GM12878 (cell line): ENCODE measurements around the gene CREB3. TPM values are rescaled to one million over a fixed set of nuclear protein-coding genes. Genes with fewer than 3 reads are reported as not detected.
A peak's percentile ranks its signal among the peaks of the same experiment; 100 is the strongest.

Experiments used
- ATAC-seq: fragments of 200-7000 bp; cut with Tn5 transposase; 3 replicates; pipeline ENCODE4 v1.9.1; 2020; ENCODE audit warnings: mild to moderate bottlenecking, moderate library complexity
- BruUV-seq: library from RNA; stranded (reverse); fragments of 400-500 nt; replicated peaks from 2 replicates; lab custom pipeline; 2021; lab: Mats Ljungman, UMichigan
- CTCF ChIA-PET: fragments of 300-600 bp; sonication (Branson Sonifier 250); formaldehyde crosslinking; extraction: SDS; loops from one replicate; lab custom pipeline; 2021; ENCODE audit warnings: inconsistent platforms; lab: Yijun Ruan, JAX
- POLR2A ChIA-PET: fragments of 350-600 bp; formaldehyde crosslinking; extraction: SDS; loops from one replicate; lab custom pipeline; 2021; ENCODE audit warnings: inconsistent platforms; lab: Charles Lee
- RAD21 ChIA-PET: fragments of 300-600 bp; sonication (Branson Sonifier 250); formaldehyde crosslinking; loops from one replicate; lab custom pipeline; 2023; ENCODE audit warnings: antibody characterized with exemption; ENCODE audit not compliant: unreplicated experiment; lab: Charles Lee
- SMC1A ChIA-PET: fragments of 300-600 bp; sonication (Branson Sonifier 250); formaldehyde crosslinking; loops from one replicate; lab custom pipeline; 2023; ENCODE audit not compliant: unreplicated experiment, uncharacterized antibody; lab: Charles Lee
- DNase-seq: peaks from one replicate; pipeline ENCODE4 v3.0.0-alpha.2; 2011; ENCODE audit warnings: low read depth, low spot score
- FAIRE-seq: peaks from 3 replicates; lab custom pipeline; 2011; peaks lifted over from hg19 to GRCh38; lab: Jason Lieb, UNC
- H2AFZ ChIP-seq: 2 replicates; pipeline ENCODE4 v1.6.0; 2011; ENCODE audit warnings: low read depth, low read length, control low read depth; ENCODE audit not compliant: control insufficient read depth
- H3K27ac ChIP-seq: 2 replicates; pipeline ENCODE4 v1.5.1; 2011; ENCODE audit warnings: control low read depth; ENCODE audit not compliant: control insufficient read depth, insufficient read depth
- H3K27me3 ChIP-seq, 2 experiments: replicated peaks in 1 of 2; 2 replicates each; pipeline versions ENCODE4 v1.6.0 to v1.6.1; 2011; ENCODE audit warnings: low read length in 1 of 2; ENCODE audit not compliant: control insufficient read depth in 2 of 2, insufficient read depth in 2 of 2
- H3K36me3 ChIP-seq, 2 experiments: 2 replicates each; pipeline ENCODE4 v1.5.1; 2011; ENCODE audit warnings: low read length in 1 of 2; ENCODE audit not compliant: control insufficient read depth in 2 of 2, insufficient read depth in 2 of 2
- H3K4me1 ChIP-seq: 2 replicates; pipeline ENCODE4 v1.6.1; 2011; ENCODE audit warnings: mild to moderate bottlenecking, low read length, moderate library complexity, mixed read lengths; ENCODE audit not compliant: control insufficient read depth, insufficient read depth
- H3K4me2 ChIP-seq: 2 replicates; pipeline ENCODE4 v1.6.0; 2011; ENCODE audit warnings: control low read depth; ENCODE audit not compliant: control insufficient read depth, insufficient read depth
- H3K4me3 ChIP-seq: fragments of 200-600 bp; sonication (generic); 2 replicates; pipeline ENCODE4 v1.5.1; 2016
- H3K79me2 ChIP-seq: 2 replicates; pipeline ENCODE4 v1.6.0; 2011; ENCODE audit warnings: low read length; ENCODE audit not compliant: control insufficient read depth, insufficient read depth
- H3K9ac ChIP-seq: 2 replicates; pipeline ENCODE4 v1.8.0; 2011; ENCODE audit warnings: low read length, control low read depth, mixed read lengths; ENCODE audit not compliant: control insufficient read depth, insufficient read depth
- H3K9me3 ChIP-seq: replicated peaks from 3 replicates; pipeline ENCODE4 v1.5.1; 2011; ENCODE audit warnings: mild to moderate bottlenecking, low read length; ENCODE audit not compliant: control insufficient read depth, insufficient read depth
- H4K20me1 ChIP-seq: 2 replicates; pipeline ENCODE4 v1.6.0; 2011; ENCODE audit not compliant: control insufficient read depth, insufficient read depth
- BHLHE40 ChIP-seq, 2 experiments: fragments of 450-650 bp in 1 of 2; IDR thresholded peaks; 2 replicates each; pipeline ENCODE4 v1.6.1; 2011 to 2017; ENCODE audit warnings: low read depth in 2 of 2, borderline replicate concordance in 1 of 2, improper control_type of control experiment in 1 of 2, low read length in 1 of 2, mild to moderate bottlenecking in 1 of 2
- FOS ChIP-seq: IDR thresholded peaks from 3 replicates; pipeline ENCODE4 v1.6.1; 2011; ENCODE audit warnings: borderline replicate concordance; ENCODE audit not compliant: insufficient read length; ENCODE audit errors: extremely low read depth
- FOXM1 ChIP-seq: IDR thresholded peaks from 2 replicates; pipeline ENCODE4 v1.6.1; 2012; ENCODE audit warnings: low read depth, mild to moderate bottlenecking, inconsistent platforms, low read length, moderate library complexity
- NR2C2 ChIP-seq: IDR thresholded peaks from 2 replicates; pipeline ENCODE4 v1.6.1; 2011; ENCODE audit warnings: borderline replicate concordance, low read depth; ENCODE audit not compliant: control insufficient read depth, insufficient read length
- PML ChIP-seq: IDR thresholded peaks from 2 replicates; pipeline ENCODE4 v1.6.1; 2012; ENCODE audit warnings: low read length, inconsistent platforms
- RFX5 ChIP-seq: IDR thresholded peaks from 2 replicates; pipeline ENCODE4 v1.6.1; 2011; ENCODE audit warnings: low read depth, low read length, improper control_type of control experiment
- WRNIP1 ChIP-seq: IDR thresholded peaks from 2 replicates; pipeline ENCODE4 v1.6.1; 2011; ENCODE audit warnings: low read depth, low read length, improper control_type of control experiment, borderline replicate concordance
- ZNF24 ChIP-seq: fragments of 450-650 bp; IDR thresholded peaks from 2 replicates; pipeline ENCODE4 v1.6.1; 2017; ENCODE audit warnings: antibody characterized with exemption, mild to moderate bottlenecking
- ZNF274 ChIP-seq: IDR thresholded peaks from one replicate; pipeline ENCODE4 v1.8.0; 2011; ENCODE audit not compliant: insufficient read length, insufficient read depth
- WGBS: methylation state at CpG from one replicate; pipeline ENCODE4 v1.1.6; 2016; ENCODE audit warnings: low lambda C conversion rate; ENCODE audit not compliant: insufficient replicate concordance, insufficient coverage; ENCODE audit errors: missing lambda C conversion rate; 5-methylcytosine and 5-hydroxymethylcytosine counted together
- in situ Hi-C: fragments of 300-500 bp; cut with MboI; formaldehyde crosslinking; loops from 9 replicates; pipeline ENCODE4 v1.14.3; 2018; ENCODE audit warnings: mixed read lengths
- intact Hi-C: fragments of 100-400 bp; cut with micrococcal nuclease; formaldehyde crosslinking; loops from one replicate; pipeline ENCODE4 v1.14.2; 2022; ENCODE audit not compliant: unreplicated experiment
- polyA plus RNA-seq, 11 experiments: library from polyadenylated mRNA; depleted of rRNA in 4 of 11; unstranded in 6 of 11; stranded (reverse) in 5 of 11; fragments of >200 nt; fragmentation: Nextera tagmentation in 4 of 11; fragmentation: Illumina TruSeq in 1 of 11; extraction: Ambion mirVana in 4 of 11; extraction: Trizol in 1 of 11; gene quantifications; 1 replicate in 1 of 11; 2 replicates in 10 of 11; pipeline versions ENCODE4 v1.2.1 to v1.2.3, GENCODE V29; 2011 to 2016; ENCODE audit warnings: inconsistent platforms in 2 of 11, missing spikeins in 2 of 11, low read depth in 1 of 11
- total RNA-seq, 4 experiments: library from RNA; depleted of rRNA in 3 of 4; stranded (reverse); fragments of >200 nt in 3 of 4; fragmentation: Illumina TruSeq in 1 of 4; extraction: Trizol in 1 of 4; gene quantifications; 2 replicates each; pipeline versions ENCODE4 v1.2.1 to v1.2.3, GENCODE V29; 2013 to 2021
- TF ChIP-seq, protein P1 (sequence below): IDR thresholded peaks from 2 replicates; pipeline ENCODE4 v1.6.1; 2011; ENCODE audit warnings: borderline replicate concordance, low read depth, mild to moderate bottlenecking, moderate library complexity, mixed read lengths, low read length; ENCODE audit not compliant: insufficient read depth; ENCODE audit errors: extremely low read length
- TF ChIP-seq, protein P2 (sequence below): IDR thresholded peaks from 2 replicates; pipeline ENCODE4 v1.6.1; 2011; ENCODE audit warnings: borderline replicate concordance, low read depth, mild to moderate bottlenecking, moderate library complexity, low read length; ENCODE audit not compliant: insufficient read depth, poor library complexity, severe bottlenecking
- TF ChIP-seq, protein P3 (sequence below): IDR thresholded peaks from 2 replicates; pipeline ENCODE4 v1.6.1; 2012; ENCODE audit warnings: low read depth, low read length, improper control_type of control experiment

CREB3 gene
- total and polyA plus RNA-seq, 10 of the 15 experiments (the other 5 are each of a cell fraction or from before 2014, with no cell fraction given), result 9.8 to 38.9 (median 19.8) TPM

DNA sequence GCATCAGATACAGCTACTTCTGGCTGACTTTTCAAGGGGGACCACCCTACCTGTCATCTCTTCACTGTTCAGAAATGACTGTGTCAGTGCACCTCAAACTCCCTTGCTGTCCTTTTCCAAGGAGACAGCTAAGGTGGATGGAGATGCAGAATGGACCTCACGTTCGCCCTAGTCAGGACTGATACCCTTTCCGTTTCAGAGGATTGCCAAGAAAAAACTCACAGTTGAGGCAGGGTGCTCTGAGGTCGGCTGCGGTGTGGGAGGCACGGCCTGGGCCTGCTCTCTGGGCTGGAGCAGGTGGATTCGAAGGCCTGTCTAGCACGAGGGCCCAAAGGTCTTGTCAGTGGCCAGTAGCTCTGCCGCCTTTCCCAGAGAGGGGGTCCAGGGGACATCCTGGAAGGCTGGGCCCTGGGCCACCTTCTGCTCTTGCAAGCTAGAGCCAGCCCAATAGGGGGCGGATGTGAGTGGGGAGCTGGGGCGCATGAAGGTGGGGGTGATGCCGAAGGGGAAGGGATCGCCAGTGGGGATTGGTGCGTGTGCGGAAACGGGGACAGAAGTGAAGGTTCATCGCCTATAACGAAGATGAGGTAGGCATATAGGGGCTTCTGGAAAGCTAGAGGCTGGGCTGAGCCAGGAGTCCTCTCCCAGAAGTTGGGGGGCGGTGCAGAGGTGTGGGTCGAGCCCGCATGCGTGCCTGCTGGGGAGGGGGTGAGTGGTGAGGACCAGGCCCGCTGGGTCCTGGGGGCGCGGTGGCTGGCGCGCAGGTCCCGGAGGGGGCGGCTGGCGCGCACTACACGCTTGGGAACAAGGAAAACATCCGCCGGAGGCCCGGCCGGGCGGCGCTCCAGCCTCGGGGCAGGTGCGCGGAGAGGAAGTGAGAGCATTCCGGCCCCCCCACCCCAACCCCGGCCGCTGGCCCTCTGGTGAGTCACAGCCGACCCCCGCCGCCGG, 24.1 kb downstream of the CREB3 start (continued):
- TF ChIP-seq BHLHE40 (IDR thresholded peaks at IDR 0.05; ENCODE audit: borderline replicate concordance in 1 of 2, low read depth in 2 of 2, low read length in 1 of 2) (peak in 1 of 2 experiments; percentile 71; a peak in 2 of 4 replicates), PML (peak; percentile 37; the same call in 1 of the 2 replicates)
- TF ChIP-seq, protein P1, sequence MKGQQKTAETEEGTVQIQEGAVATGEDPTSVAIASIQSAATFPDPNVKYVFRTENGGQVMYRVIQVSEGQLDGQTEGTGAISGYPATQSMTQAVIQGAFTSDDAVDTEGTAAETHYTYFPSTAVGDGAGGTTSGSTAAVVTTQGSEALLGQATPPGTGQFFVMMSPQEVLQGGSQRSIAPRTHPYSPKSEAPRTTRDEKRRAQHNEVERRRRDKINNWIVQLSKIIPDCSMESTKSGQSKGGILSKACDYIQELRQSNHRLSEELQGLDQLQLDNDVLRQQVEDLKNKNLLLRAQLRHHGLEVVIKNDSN, result no peak

DNA sequence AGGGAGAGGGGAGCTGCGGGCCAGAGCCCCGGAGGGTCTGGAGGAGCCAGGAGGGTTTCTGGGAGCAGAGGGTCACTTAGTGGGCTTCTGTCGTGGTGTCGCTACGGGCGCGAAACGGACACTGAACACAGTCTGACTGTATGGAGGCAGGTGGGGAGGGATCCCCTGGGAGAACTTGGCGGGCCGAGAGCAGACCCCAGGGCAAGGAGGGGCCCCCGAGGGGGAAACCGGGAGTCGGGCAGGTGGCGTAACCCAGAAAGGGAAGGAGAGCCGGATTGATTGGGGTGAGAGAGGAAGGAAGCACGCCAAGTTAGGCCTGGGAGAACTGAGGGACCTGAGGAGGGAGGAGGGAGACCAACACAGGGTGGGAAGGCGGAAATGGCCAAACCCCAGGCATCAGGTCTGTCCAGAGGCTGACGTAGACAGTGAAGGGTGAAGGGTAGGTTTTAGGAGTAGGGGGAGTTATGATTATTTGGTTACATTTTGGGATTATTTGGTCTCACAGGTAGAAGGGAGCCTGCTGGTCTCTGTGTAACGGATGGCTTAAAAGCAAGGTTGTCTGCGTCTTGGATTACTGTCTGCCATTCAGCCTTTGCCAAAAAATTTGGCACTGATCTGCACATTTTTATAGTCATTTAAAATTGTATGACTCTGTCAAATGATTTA, 24.9 kb downstream of the CREB3 start:
- FAIRE-seq, result peak; percentile 86
- POLR2A ChIA-PET, result interaction anchor here (0.7 to 1.5 kb wide), 9 partner anchors 9 to 99 kb away, joined by 3 to 7 read pairs (median 4); partner anchors contain the start of genes CCDC107, CREB3, HINT2 and RMRP
- in situ Hi-C loops, result no loop called here
- TF ChIP-seq WRNIP1 (no peak), NR2C2 (no peak), ZNF274 (no peak), FOS (no peak), RFX5 (no peak), FOXM1 (no peak; the same call in 1 of the 2 replicates), ZNF24 (no peak)
- TF ChIP-seq, protein P2, sequence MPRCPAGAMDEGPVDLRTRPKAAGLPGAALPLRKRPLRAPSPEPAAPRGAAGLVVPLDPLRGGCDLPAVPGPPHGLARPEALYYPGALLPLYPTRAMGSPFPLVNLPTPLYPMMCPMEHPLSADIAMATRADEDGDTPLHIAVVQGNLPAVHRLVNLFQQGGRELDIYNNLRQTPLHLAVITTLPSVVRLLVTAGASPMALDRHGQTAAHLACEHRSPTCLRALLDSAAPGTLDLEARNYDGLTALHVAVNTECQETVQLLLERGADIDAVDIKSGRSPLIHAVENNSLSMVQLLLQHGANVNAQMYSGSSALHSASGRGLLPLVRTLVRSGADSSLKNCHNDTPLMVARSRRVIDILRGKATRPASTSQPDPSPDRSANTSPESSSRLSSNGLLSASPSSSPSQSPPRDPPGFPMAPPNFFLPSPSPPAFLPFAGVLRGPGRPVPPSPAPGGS, result no peak
- TF ChIP-seq, protein P3, sequence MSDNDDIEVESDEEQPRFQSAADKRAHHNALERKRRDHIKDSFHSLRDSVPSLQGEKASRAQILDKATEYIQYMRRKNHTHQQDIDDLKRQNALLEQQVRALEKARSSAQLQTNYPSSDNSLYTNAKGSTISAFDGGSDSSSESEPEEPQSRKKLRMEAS, result 0 out of 2 replicates have a peak, but pooled peaks have one; percentile 4

More for the DNA sequence above, 24.9 kb downstream of the CREB3 start:
- 3% methylated on average over 20 of the region's 20 CpGs for WGBS
- Histone ChIP-seq H3K9ac (peak overlapping the region; percentile 97), H3K4me2 (peak overlapping the region; percentile 90), H3K27me3 (no peaks in the 10 kb centered on the region), H3K27ac (peak overlapping the region; percentile 98), H3K79me2 (peaks cover 33% of the 10 kb centered on the region), H3K9me3 (no peaks in the 10 kb centered on the region), H2AFZ (peak overlapping the region; percentile 87), H4K20me1 (no peaks in the 10 kb centered on the region), H3K4me1 (peaks cover 22% of the 10 kb centered on the region), H3K36me3 (peaks cover 1 to 11% of the 10 kb centered on the region in 2 experiments; a peak in 3 of 4 replicates), H3K4me3 (peak overlapping the region; percentile 87)
- CTCF ChIA-PET, result interaction anchor here (0.6 to 2.0 kb wide), 26 partner anchors 10 to 706 kb away, joined by 3 to 27 read pairs (median 6); partner anchors contain the start of genes CCDC107, HINT2, RMRP and SPAG8
- ATAC-seq, result peak; percentile 79
- SMC1A ChIA-PET, result interaction anchor here (0.7 to 2.2 kb wide), 8 partner anchors 9 to 125 kb away, joined by 3 to 11 read pairs (median 3); partner anchors contain the start of genes ARHGEF39, CCDC107, GBA2 and RGP1
- intact Hi-C loops, result loop anchor here (2.0 kb wide), 1 partner anchor 25 kb away; the partner anchor contains the start of genes CREB3 and TLN1
- no peak for DNase-seq
- RAD21 ChIA-PET, result interaction anchor here (1.0 to 1.6 kb wide), 5 partner anchors 9 to 110 kb away, joined by 3 to 9 read pairs (median 6); partner anchors contain the start of genes CCDC107, GBA2, RGP1 and RMRP
- no TSS peak for BruUV-seq
